Bronchial epithelial cell (primary cell): ENCODE measurements around the gene CAMK4. TPM values are rescaled to one million over a fixed set of nuclear protein-coding genes. Genes with fewer than 3 reads are reported as not detected.

Source experiments
- DNase-seq: peaks from one replicate; pipeline ENCODE4 v3.0.0-alpha.2; 2010; ENCODE audit warnings: low read depth
- FAIRE-seq: peaks from 2 replicates; lab custom pipeline; 2011; peaks lifted over from hg19 to GRCh38; lab: Jason Lieb, UNC
- H3K27me3 ChIP-seq: 2 replicates; pipeline ENCODE4 v1.5.1; 2011; ENCODE audit warnings: low read length; ENCODE audit not compliant: control insufficient read depth, insufficient read depth
- H3K36me3 ChIP-seq: 2 replicates; pipeline ENCODE4 v1.5.1; 2011; ENCODE audit warnings: low read length; ENCODE audit not compliant: control insufficient read depth, insufficient read depth
- H3K4me3 ChIP-seq: 2 replicates; pipeline ENCODE4 v1.5.1; 2011; ENCODE audit warnings: mild to moderate bottlenecking, low read depth, low read length, control low read depth
- total RNA-seq: library from RNA; depleted of rRNA; stranded (reverse); fragments of >200 nt; gene quantifications from 2 replicates; pipeline ENCODE4 v1.2.1, GENCODE V29; 2014
- TF ChIP-seq, protein P1 (sequence below): IDR thresholded peaks from 2 replicates; pipeline ENCODE4 v1.5.1; 2011; ENCODE audit warnings: mild to moderate bottlenecking, moderate library complexity, low read length, control low read depth, inconsistent platforms; ENCODE audit not compliant: insufficient read depth, severe bottlenecking

The CAMK4 gene
- total RNA-seq, 1 donor from 2014 or later, result 0.26 TPM

DNA sequence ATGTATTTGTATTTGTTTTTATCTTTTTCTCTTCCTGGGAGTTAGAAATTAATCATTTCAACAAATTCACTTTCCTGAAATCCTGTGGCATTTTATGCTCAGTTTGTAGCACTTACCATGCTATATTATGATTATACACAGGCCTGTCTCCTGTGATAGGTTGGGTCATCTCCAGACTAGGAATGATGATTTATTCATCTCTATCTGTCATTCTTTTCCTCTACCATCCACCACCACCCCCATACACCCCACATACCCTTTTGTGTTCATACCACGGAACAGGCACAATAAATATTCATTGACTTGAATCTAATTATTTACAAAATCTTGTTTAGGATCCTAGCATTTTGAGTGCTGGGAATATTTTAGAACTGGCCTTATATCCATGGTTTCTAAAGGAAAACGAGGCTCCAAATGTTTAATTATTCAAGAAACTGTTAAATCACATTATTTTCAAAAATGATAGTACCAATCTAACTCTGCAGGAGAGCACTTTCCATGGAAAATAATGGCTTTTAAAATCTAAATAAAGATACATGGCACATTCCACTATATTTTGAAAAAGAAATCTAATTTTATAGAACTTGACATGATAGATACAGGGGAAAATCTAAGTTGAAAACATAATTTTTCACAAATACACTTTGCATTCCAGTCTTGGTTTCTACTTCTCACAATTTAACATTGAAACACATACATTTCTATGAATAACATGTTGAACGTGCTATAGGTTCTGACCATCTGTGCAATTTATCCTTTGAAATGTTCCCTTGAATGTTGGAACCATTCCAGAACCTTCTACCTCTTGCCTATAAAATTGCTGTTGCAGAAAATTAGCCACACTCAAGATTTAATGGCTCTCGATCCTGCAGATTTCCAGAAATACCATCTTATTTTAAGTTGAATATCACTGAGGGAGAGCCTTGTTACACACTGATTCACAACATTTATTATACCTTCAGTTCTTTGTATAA lies 198.8 kb downstream of the CAMK4 start:
- FAIRE-seq, result no peak
- TF ChIP-seq, protein P1, sequence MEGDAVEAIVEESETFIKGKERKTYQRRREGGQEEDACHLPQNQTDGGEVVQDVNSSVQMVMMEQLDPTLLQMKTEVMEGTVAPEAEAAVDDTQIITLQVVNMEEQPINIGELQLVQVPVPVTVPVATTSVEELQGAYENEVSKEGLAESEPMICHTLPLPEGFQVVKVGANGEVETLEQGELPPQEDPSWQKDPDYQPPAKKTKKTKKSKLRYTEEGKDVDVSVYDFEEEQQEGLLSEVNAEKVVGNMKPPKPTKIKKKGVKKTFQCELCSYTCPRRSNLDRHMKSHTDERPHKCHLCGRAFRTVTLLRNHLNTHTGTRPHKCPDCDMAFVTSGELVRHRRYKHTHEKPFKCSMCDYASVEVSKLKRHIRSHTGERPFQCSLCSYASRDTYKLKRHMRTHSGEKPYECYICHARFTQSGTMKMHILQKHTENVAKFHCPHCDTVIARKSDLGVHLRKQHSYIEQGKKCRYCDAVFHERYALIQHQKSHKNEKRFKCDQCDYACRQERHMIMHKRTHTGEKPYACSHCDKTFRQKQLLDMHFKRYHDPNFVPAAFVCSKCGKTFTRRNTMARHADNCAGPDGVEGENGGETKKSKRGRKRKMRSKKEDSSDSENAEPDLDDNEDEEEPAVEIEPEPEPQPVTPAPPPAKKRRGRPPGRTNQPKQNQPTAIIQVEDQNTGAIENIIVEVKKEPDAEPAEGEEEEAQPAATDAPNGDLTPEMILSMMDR, result no peak
- no peak overlapping the region for H3K4me3 ChIP-seq
- H3K36me3 ChIP-seq, result no peaks in the 10 kb centered on the region
- H3K27me3 ChIP-seq, result no peaks in the 10 kb centered on the region
- no peak for DNase-seq

GRCh38 chr5:111425205-111425604 lies 201.0 kb downstream of the CAMK4 start:
- no peak overlapping the region for H3K4me3 ChIP-seq
- no peaks in the 10 kb centered on the region for H3K27me3 ChIP-seq
- no peak for FAIRE-seq

DNA sequence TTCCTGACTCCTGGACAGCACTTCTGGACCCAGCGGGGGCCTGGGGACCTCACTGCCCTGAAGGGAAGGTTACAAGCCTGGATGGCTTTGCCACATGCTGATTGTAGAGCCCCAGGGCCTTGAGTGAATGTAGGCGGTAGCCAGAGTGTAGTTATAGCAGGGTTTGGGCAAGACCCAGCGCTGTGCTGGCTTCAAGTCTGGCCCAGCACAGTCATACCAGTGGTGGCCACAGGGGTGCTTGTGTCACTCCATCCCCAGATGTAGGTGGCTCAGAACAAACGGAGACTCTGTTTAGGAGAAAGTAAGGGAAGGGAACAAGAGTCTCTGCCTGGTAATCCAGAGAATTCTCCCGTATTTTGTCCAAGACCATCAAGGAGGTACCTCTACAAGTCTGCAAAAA lies 203.6 kb downstream of the CAMK4 start:
- TF ChIP-seq, protein P1, result no peak
- FAIRE-seq (peak; percentile 50), DNase-seq (no peak)
- no peak overlapping the region for H3K4me3 ChIP-seq
- no peaks in the 10 kb centered on the region for H3K27me3 ChIP-seq
- no peaks in the 10 kb centered on the region for H3K36me3 ChIP-seq

More at GRCh38 chr5:111425205-111425604, 201.0 kb downstream of the CAMK4 start:
- TF ChIP-seq, protein P1, result no peak
- no peaks in the 10 kb centered on the region for H3K36me3 ChIP-seq
- no peak for DNase-seq

DNA sequence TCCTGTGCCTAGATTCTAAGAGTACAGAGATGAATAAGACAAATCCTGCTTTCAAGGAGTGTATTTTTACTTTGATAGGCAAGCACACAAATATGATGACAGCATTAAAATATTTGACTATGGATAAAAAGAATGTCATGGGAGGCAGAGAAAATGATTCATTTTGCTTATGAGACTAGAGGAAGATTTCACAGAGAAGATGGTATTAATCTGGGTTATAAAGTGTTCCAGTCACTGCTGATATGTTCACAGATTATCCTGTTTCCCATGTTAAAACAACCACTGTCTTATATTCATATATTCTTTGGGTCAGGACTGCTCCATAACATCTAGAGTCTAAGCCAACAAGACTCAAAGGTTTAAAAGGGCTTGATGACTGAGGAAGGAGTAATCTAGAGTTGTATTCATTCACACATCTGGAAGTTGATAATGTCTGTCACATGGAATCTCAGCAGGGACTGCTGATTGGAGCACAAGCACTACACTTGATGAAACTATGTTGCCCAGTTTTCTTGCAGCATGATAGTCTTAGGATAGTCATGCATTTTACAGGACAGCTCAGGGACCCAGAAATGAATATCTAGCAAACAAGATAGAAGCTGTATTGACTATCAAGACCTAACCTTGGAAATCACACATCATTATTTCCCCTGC lies 208.8 kb downstream of the CAMK4 start:
- H3K27me3 ChIP-seq, result no peaks in the 10 kb centered on the region
- no peak for FAIRE-seq

DNA sequence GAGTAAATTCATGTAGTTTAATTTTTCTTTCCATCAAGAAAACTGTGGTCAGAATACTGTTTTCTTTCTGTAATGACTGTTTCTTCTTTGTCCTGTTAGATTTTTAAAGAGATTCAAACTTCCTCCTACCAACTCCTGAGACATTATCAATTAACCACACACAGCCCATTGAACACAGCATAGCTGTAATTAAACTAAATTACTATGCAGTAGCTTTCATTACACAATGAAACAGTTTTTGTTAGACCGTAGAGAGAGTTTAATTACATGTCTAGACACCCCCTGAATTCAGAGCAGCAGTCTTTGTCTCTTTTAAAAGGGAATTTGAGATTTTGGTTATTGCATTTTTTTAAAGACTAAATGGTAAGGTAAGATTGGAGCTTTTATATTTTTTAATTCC lies 210.6 kb downstream of the CAMK4 start:
- Histone ChIP-seq H3K36me3 (no peaks in the 10 kb centered on the region), H3K27me3 (no peaks in the 10 kb centered on the region), H3K4me3 (no peak overlapping the region)
- DNase-seq (no peak), FAIRE-seq (no peak)
- TF ChIP-seq, protein P1, result no peak

More for the DNA sequence above, 208.8 kb downstream of the CAMK4 start:
- DNase-seq, result peak; percentile 16
- Histone ChIP-seq H3K4me3 (no peak overlapping the region), H3K36me3 (no peaks in the 10 kb centered on the region)
- TF ChIP-seq, protein P1, result no peak
